T-helper 17 cell (primary cell): ENCODE measurements around the gene SMIM5. TPM values are rescaled to one million over a fixed set of nuclear protein-coding genes. Genes with fewer than 3 reads are reported as not detected.

ENCODE experiments used
- ATAC-seq: fragments of 150-1000 bp; cut with Tn5 transposase; 2 replicates; pipeline ENCODE4 v1.10.0; 2021; ENCODE audit warnings: mild to moderate bottlenecking, moderate library complexity
- DNase-seq, 3 donors: peaks; one replicate each; pipeline versions ENCODE4 v3.0.0 to v3.0.0-alpha.2; 2020 to 2021
- H3K9me3 ChIP-seq: one replicate; pipeline ENCODE4 v1.7.0; 2013; ENCODE audit warnings: low read length, mild to moderate bottlenecking; ENCODE audit not compliant: control insufficient read depth, poor library complexity, severe bottlenecking
- H3K27ac Mint-ChIP-seq: one replicate; pipeline ENCODE4 v1.8.0; 2022; ENCODE audit warnings: mild to moderate bottlenecking, moderate library complexity, mixed read lengths
- H3K27me3 Mint-ChIP-seq: one replicate; pipeline ENCODE4 v1.8.0; 2022; ENCODE audit warnings: mixed read lengths
- H3K36me3 Mint-ChIP-seq: one replicate; pipeline ENCODE4 v1.8.0; 2022; ENCODE audit warnings: low read depth, mixed read lengths
- H3K4me1 Mint-ChIP-seq: one replicate; pipeline ENCODE4 v1.8.0; 2022; ENCODE audit warnings: mild to moderate bottlenecking, mixed read lengths
- H3K4me3 Mint-ChIP-seq: one replicate; pipeline ENCODE4 v1.8.0; 2022; ENCODE audit warnings: mild to moderate bottlenecking, moderate library complexity, mixed read lengths
- total RNA-seq, 4 donors: library from RNA in 2 of 4; stranded (reverse) in 2 of 4; gene quantifications; one replicate each; pipeline ENCODE4 v1.2.3 and lab custom pipeline; 2022 to 2026

The SMIM5 gene
- total RNA-seq, 2 donors from 2014 or later, result 0.40 to 8.4 TPM

- no peak for DNase-seq
- no peaks in the 10 kb centered on the region for H3K27me3 Mint-ChIP-seq
- H3K36me3 Mint-ChIP-seq, result peaks cover 6% of the 10 kb centered on the region
- no peak overlapping the region for H3K27ac Mint-ChIP-seq
- no peaks in the 10 kb centered on the region for H3K9me3 ChIP-seq
- no peak for ATAC-seq
- no peak overlapping the region for H3K4me3 Mint-ChIP-seq
- no peaks in the 10 kb centered on the region for H3K4me1 Mint-ChIP-seq
Measured at GRCh38 chr17:75658237-75658636, 25.0 kb downstream of the SMIM5 start.

DNA sequence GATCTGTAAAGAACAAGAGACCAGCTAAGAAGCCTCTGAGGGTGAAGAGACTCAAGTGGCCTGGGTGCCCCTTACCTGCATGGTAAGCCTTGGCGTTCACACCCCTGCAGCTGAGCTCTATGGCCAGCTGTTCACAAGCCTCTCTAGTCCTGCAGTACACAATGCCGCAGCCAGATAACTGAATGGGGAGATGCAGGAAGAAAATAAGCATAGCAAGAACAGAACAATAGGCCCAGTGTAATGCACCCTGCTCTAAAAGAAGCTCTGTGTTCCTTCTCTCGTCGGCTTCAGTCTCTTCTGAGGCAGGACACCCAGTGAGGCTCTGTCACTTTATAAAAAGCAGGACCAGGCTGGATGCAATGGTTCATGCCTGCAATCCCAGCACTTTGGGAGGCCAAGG, 28.3 kb downstream of the SMIM5 start:
- ATAC-seq (no peak), DNase-seq (no peak)
- peaks cover 2% of the 10 kb centered on the region for H3K4me1 Mint-ChIP-seq
- no peaks in the 10 kb centered on the region for H3K9me3 ChIP-seq
- H3K27ac Mint-ChIP-seq, result no peak overlapping the region
- no peak overlapping the region for H3K4me3 Mint-ChIP-seq
- H3K36me3 Mint-ChIP-seq, result peaks cover 7% of the 10 kb centered on the region
- no peaks in the 10 kb centered on the region for H3K27me3 Mint-ChIP-seq

- H3K27me3 Mint-ChIP-seq, result no peaks in the 10 kb centered on the region
- ATAC-seq (no peak), DNase-seq (no peak)
- H3K4me1 Mint-ChIP-seq, result peaks cover 2% of the 10 kb centered on the region
- no peak overlapping the region for H3K4me3 Mint-ChIP-seq
- H3K36me3 Mint-ChIP-seq, result peaks cover 7% of the 10 kb centered on the region
- no peak overlapping the region for H3K27ac Mint-ChIP-seq
- H3K9me3 ChIP-seq, result no peaks in the 10 kb centered on the region
Measured at GRCh38 chr17:75662511-75662910, 29.3 kb downstream of the SMIM5 start.

GRCh38 chr17:75664099-75664549, 30.9 kb downstream of the SMIM5 start:
- DNase-seq (no peak), ATAC-seq (peak; percentile 9)
- H3K9me3 ChIP-seq, result no peaks in the 10 kb centered on the region
- H3K36me3 Mint-ChIP-seq, result peaks cover 9% of the 10 kb centered on the region
- H3K4me1 Mint-ChIP-seq, result peaks cover 6% of the 10 kb centered on the region
- H3K4me3 Mint-ChIP-seq, result no peak overlapping the region
- H3K27me3 Mint-ChIP-seq, result no peaks in the 10 kb centered on the region
- no peak overlapping the region for H3K27ac Mint-ChIP-seq

GRCh38 chr17:75665981-75666380, 32.7 kb downstream of the SMIM5 start:
- peaks cover 9% of the 10 kb centered on the region for H3K36me3 Mint-ChIP-seq
- H3K27me3 Mint-ChIP-seq, result no peaks in the 10 kb centered on the region
- no peak overlapping the region for H3K27ac Mint-ChIP-seq
- ATAC-seq (no peak), DNase-seq (no peak)
- peak overlapping the region; percentile 49 for H3K4me3 Mint-ChIP-seq
- H3K9me3 ChIP-seq, result no peaks in the 10 kb centered on the region
- peaks cover 6% of the 10 kb centered on the region for H3K4me1 Mint-ChIP-seq

- no peaks in the 10 kb centered on the region for H3K27me3 Mint-ChIP-seq
- ATAC-seq, result peak; percentile 100
- no peaks in the 10 kb centered on the region for H3K9me3 ChIP-seq
- DNase-seq, result peak; percentile 91 to 98 (median 96)
- H3K4me1 Mint-ChIP-seq, result peaks cover 10% of the 10 kb centered on the region
- H3K4me3 Mint-ChIP-seq, result peak within 1 kb of the TSS; percentile 49
- H3K36me3 Mint-ChIP-seq, result peaks cover 9% of the 10 kb centered on the region
- H3K27ac Mint-ChIP-seq, result no peak within 1 kb of the TSS
Measured at GRCh38 chr17:75666959-75667790, 33.9 kb downstream of the SMIM5 start, which contains the start of the genes RECQL5 and SAP30BP. RECQL5 (minus strand) TSS chr17:75667154; CDS start chr17:75666557, 597 bp downstream. SAP30BP (plus strand) TSS chr17:75667338; CDS start chr17:75667373, 35 bp downstream.

GRCh38 chr17:75667825-75668224, 34.6 kb downstream of the SMIM5 start:
- Mint-ChIP-seq H3K4me1 (peaks cover 10% of the 10 kb centered on the region), H3K36me3 (peaks cover 5% of the 10 kb centered on the region), H3K27me3 (no peaks in the 10 kb centered on the region), H3K4me3 (no peak overlapping the region), H3K27ac (no peak overlapping the region)
- ATAC-seq, result no peak
- H3K9me3 ChIP-seq, result no peaks in the 10 kb centered on the region
- no peak for DNase-seq

DNA sequence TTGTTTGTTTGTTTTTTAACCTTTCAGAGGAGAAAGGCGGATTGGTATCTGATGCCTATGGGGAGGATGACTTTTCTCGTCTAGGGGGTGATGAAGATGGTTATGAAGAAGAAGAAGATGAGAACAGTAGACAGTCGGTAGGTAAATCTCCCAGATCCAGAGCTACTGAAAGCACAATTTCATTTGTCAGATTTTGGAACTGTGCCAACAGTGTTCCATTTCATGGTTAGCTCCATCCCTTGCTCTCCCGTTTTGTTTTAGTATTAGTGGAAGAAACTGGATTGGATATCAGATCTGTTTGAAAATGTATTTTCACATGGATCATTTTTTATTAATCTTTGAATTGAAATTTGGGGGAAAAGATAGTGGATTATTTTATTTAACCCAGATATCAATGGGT, 35.3 kb downstream of the SMIM5 start:
- DNase-seq, result no peak
- Mint-ChIP-seq H3K36me3 (peaks cover 5% of the 10 kb centered on the region), H3K4me3 (no peak overlapping the region), H3K4me1 (peaks cover 10% of the 10 kb centered on the region), H3K27ac (no peak overlapping the region), H3K27me3 (no peaks in the 10 kb centered on the region)
- H3K9me3 ChIP-seq, result no peaks in the 10 kb centered on the region
- no peak for ATAC-seq

GRCh38 chr17:75670868-75671267, 37.6 kb downstream of the SMIM5 start:
- Mint-ChIP-seq H3K27ac (no peak overlapping the region), H3K36me3 (peaks cover 2% of the 10 kb centered on the region), H3K4me3 (no peak overlapping the region), H3K4me1 (peaks cover 10% of the 10 kb centered on the region), H3K27me3 (no peaks in the 10 kb centered on the region)
- ATAC-seq (no peak), DNase-seq (no peak)
- no peaks in the 10 kb centered on the region for H3K9me3 ChIP-seq

DNA sequence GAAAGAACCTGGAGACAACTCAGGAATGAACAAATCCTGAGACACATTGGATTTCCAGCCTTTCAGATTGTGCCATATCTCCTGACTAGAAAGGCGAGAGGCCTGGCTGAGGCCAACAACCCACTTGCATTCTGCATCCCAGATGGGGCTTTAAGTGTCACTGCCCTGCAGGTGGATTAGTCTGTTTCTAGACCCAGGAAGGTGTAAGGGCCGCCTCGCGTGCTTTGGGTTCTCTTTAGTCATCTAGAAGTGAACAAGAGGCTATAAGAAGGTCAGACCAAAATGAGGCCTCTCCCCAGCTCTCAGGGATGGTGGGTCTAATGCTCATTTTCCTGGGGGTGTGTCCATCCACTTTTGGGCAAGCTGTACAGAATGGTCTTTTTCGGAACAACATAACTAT, 38.8 kb downstream of the SMIM5 start:
- Mint-ChIP-seq H3K27ac (no peak overlapping the region), H3K4me1 (peaks cover 14% of the 10 kb centered on the region), H3K4me3 (no peak overlapping the region), H3K36me3 (peaks cover 2% of the 10 kb centered on the region), H3K27me3 (no peaks in the 10 kb centered on the region)
- no peak for DNase-seq
- H3K9me3 ChIP-seq, result no peaks in the 10 kb centered on the region
- ATAC-seq, result no peak

GRCh38 chr17:75673487-75673886, 40.3 kb downstream of the SMIM5 start:
- no peaks in the 10 kb centered on the region for H3K36me3 Mint-ChIP-seq
- H3K27ac Mint-ChIP-seq, result peak overlapping the region; percentile 2
- no peak overlapping the region for H3K4me3 Mint-ChIP-seq
- DNase-seq, result no peak
- no peak for ATAC-seq
- H3K9me3 ChIP-seq, result no peaks in the 10 kb centered on the region
- H3K27me3 Mint-ChIP-seq, result no peaks in the 10 kb centered on the region
- peaks cover 11% of the 10 kb centered on the region for H3K4me1 Mint-ChIP-seq

DNA sequence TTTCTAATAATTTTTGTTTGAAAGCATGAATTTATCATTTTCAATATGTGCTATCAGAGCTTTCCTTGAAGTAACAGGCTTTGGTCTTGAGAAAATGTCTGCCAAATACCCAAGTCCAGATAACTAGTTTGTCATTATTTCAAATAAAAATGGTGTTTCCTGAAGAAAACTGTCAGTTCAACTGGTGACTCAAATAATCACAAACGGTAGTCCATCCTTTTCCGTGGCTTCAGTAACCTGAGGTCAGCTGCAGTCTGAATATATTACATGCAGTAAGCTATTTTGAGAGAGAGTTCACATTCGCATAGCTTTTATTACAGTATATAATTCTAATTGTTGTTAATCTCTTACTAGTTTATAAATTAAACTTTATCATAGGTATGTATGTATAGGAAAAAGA, 43.2 kb downstream of the SMIM5 start:
- H3K27me3 Mint-ChIP-seq, result no peaks in the 10 kb centered on the region
- H3K27ac Mint-ChIP-seq, result no peak overlapping the region
- H3K36me3 Mint-ChIP-seq, result no peaks in the 10 kb centered on the region
- ATAC-seq (no peak), DNase-seq (no peak)
- no peaks in the 10 kb centered on the region for H3K9me3 ChIP-seq
- no peak overlapping the region for H3K4me3 Mint-ChIP-seq
- peaks cover 7% of the 10 kb centered on the region for H3K4me1 Mint-ChIP-seq

GRCh38 chr17:75679706-75680211, 46.5 kb downstream of the SMIM5 start:
- Mint-ChIP-seq H3K27me3 (no peaks in the 10 kb centered on the region), H3K4me1 (peaks cover 9% of the 10 kb centered on the region), H3K4me3 (no peak overlapping the region), H3K27ac (peak overlapping the region; percentile 34), H3K36me3 (no peaks in the 10 kb centered on the region)
- no peak for ATAC-seq
- H3K9me3 ChIP-seq, result no peaks in the 10 kb centered on the region
- DNase-seq, result no peak

- no peak overlapping the region for H3K4me3 Mint-ChIP-seq
- ATAC-seq (no peak), DNase-seq (no peak)
- peaks cover 12% of the 10 kb centered on the region for H3K4me1 Mint-ChIP-seq
- no peak overlapping the region for H3K27ac Mint-ChIP-seq
- no peaks in the 10 kb centered on the region for H3K27me3 Mint-ChIP-seq
- no peaks in the 10 kb centered on the region for H3K9me3 ChIP-seq
- no peaks in the 10 kb centered on the region for H3K36me3 Mint-ChIP-seq
Measured at GRCh38 chr17:75680431-75680830, 47.2 kb downstream of the SMIM5 start.
